IMR-90 (cell line): Measurements from ENCODE around the gene MINK1. TPM values are rescaled to one million over a fixed set of nuclear protein-coding genes. Genes with fewer than 3 reads are reported as not detected.

Experiments
- ATAC-seq: fragments of 200-7000 bp; cut with Tn5 transposase; 2 replicates; pipeline ENCODE4 v1.9.1; 2020; ENCODE audit warnings: low read depth, mild to moderate bottlenecking, moderate library complexity
- BruUV-seq: library from RNA; stranded (reverse); fragments of 400-500 nt; replicated peaks from 2 replicates; lab custom pipeline; 2021; lab: Mats Ljungman, UMichigan
- CTCF ChIA-PET: fragments of 300-600 bp; formaldehyde crosslinking; extraction: SDS; loops from one replicate; lab custom pipeline; 2021; ENCODE audit warnings: antibody characterized with exemption; lab: Yijun Ruan, JAX
- POLR2A ChIA-PET: fragments of 300-600 bp; sonication (Branson Sonifier 250); formaldehyde crosslinking; loops from one replicate; lab custom pipeline; 2022; ENCODE audit warnings: antibody characterized with exemption; ENCODE audit not compliant: unreplicated experiment; lab: Charles Lee
- DNase-seq: peaks from one replicate; pipeline ENCODE4 v3.0.0; 2013
- H2AFZ ChIP-seq: replicated peaks from 2 replicates; pipeline ENCODE3; 2013; ENCODE audit warnings: low read length, mild to moderate bottlenecking; ENCODE audit not compliant: poor library complexity
- H2AK5ac ChIP-seq: 2 replicates; pipeline ENCODE4 v1.6.1; 2013; ENCODE audit warnings: low read depth, low read length, inconsistent platforms
- H2AK9ac ChIP-seq: replicated peaks from 2 replicates; pipeline ENCODE3; 2013; ENCODE audit warnings: mild to moderate bottlenecking, low read depth, low read length, moderate library complexity; ENCODE audit not compliant: poor library complexity
- H2BK120ac ChIP-seq: 2 replicates; pipeline ENCODE4 v1.6.1; 2013; ENCODE audit warnings: low read depth, low read length, inconsistent platforms
- H2BK15ac ChIP-seq: 3 replicates; pipeline ENCODE4 v1.6.1; 2013; ENCODE audit warnings: low read depth, low read length, inconsistent platforms
- H2BK20ac ChIP-seq: 2 replicates; pipeline ENCODE4 v1.6.1; 2013; ENCODE audit warnings: low read depth, mild to moderate bottlenecking, inconsistent platforms, low read length, moderate library complexity
- H2BK5ac ChIP-seq: 2 replicates; pipeline ENCODE4 v1.6.1; 2013; ENCODE audit warnings: mild to moderate bottlenecking, low read depth, low read length, inconsistent platforms; ENCODE audit not compliant: poor library complexity, severe bottlenecking
- H3K14ac ChIP-seq: replicated peaks from 2 replicates; pipeline ENCODE4 v1.6.1; 2013; ENCODE audit warnings: low read depth, low read length, inconsistent platforms
- H3K18ac ChIP-seq: 2 replicates; pipeline ENCODE4 v1.6.1; 2013; ENCODE audit warnings: low read depth, low read length, control low read depth
- H3K23ac ChIP-seq: 2 replicates; pipeline ENCODE4 v1.6.1; 2013; ENCODE audit warnings: low read depth, low read length, inconsistent platforms
- H3K27ac ChIP-seq: 2 replicates; pipeline ENCODE4 v1.5.1; 2013; ENCODE audit warnings: mild to moderate bottlenecking, control low read depth, low read length; ENCODE audit not compliant: insufficient read depth
- H3K27me3 ChIP-seq: 2 replicates; pipeline ENCODE4 v1.6.1; 2013; ENCODE audit warnings: low read length; ENCODE audit not compliant: control insufficient read depth, insufficient read depth
- H3K36me3 ChIP-seq: 2 replicates; pipeline ENCODE4 v1.6.1; 2013; ENCODE audit warnings: low read length, mixed read lengths; ENCODE audit not compliant: control insufficient read depth, insufficient read depth
- H3K4ac ChIP-seq: 2 replicates; pipeline ENCODE4 v1.6.1; 2013; ENCODE audit warnings: low read depth, low read length, inconsistent platforms
- H3K4me1 ChIP-seq: 2 replicates; pipeline ENCODE4 v1.6.1; 2013; ENCODE audit warnings: low read length, mixed read lengths; ENCODE audit not compliant: control insufficient read depth, insufficient read depth
- H3K4me2 ChIP-seq: 2 replicates; pipeline ENCODE4 v1.6.1; 2013; ENCODE audit warnings: low read depth, mild to moderate bottlenecking, control low read depth, low read length, moderate library complexity
- H3K4me3 ChIP-seq: 2 replicates; pipeline ENCODE4 v1.5.1; 2013; ENCODE audit warnings: low read depth, mild to moderate bottlenecking, control low read depth, low read length, moderate library complexity; ENCODE audit not compliant: insufficient read depth
- H3K56ac ChIP-seq: 2 replicates; pipeline ENCODE4 v1.6.1; 2013; ENCODE audit warnings: low read length, inconsistent platforms; ENCODE audit not compliant: insufficient read depth; ENCODE audit errors: extremely low read depth
- H3K79me1 ChIP-seq, 2 experiments: 2 replicates each; pipeline ENCODE4 v1.6.1; 2013; ENCODE audit warnings: low read length in 2 of 2, inconsistent platforms in 1 of 2, low read depth in 1 of 2
- H3K9ac ChIP-seq: 2 replicates; pipeline ENCODE4 v1.6.1; 2013; ENCODE audit warnings: low read depth, low read length, control low read depth
- H3K9me1 ChIP-seq: 2 replicates; pipeline ENCODE4 v1.6.1; 2013; ENCODE audit warnings: low read length, inconsistent platforms; ENCODE audit not compliant: insufficient read depth
- H3K9me3 ChIP-seq: 2 replicates; pipeline ENCODE4 v1.6.1; 2013; ENCODE audit warnings: low read length; ENCODE audit not compliant: control insufficient read depth, insufficient read depth
- H4K20me1 ChIP-seq: 2 replicates; pipeline ENCODE4 v1.6.1; 2013; ENCODE audit warnings: low read length, inconsistent platforms; ENCODE audit not compliant: insufficient read depth
- H4K5ac ChIP-seq: 2 replicates; pipeline ENCODE4 v1.6.1; 2013; ENCODE audit warnings: mild to moderate bottlenecking, low read depth, low read length, control low read depth
- H4K8ac ChIP-seq, 2 experiments: 2 replicates each; pipeline ENCODE4 v1.6.1; 2013; ENCODE audit warnings: low read depth in 2 of 2, low read length in 2 of 2, control low read depth in 1 of 2, inconsistent platforms in 1 of 2
- H4K91ac ChIP-seq: 2 replicates; pipeline ENCODE4 v1.6.1; 2013; ENCODE audit warnings: low read depth, low read length, inconsistent platforms; ENCODE audit not compliant: insufficient read depth
- CEBPB ChIP-seq: IDR thresholded peaks from 2 replicates; pipeline ENCODE4 v1.6.1; 2012; ENCODE audit warnings: low read depth, low read length, improper control_type of control experiment
- MAFK ChIP-seq: IDR thresholded peaks from 2 replicates; pipeline ENCODE4 v1.6.1; 2012; ENCODE audit warnings: low read depth, low read length, improper control_type of control experiment
- SMC3 ChIP-seq: fragments of 150-350 bp; IDR thresholded peaks from 2 replicates; pipeline ENCODE4 v1.6.1; 2016; ENCODE audit warnings: low read depth, mild to moderate bottlenecking, antibody characterized with exemption, low read length, moderate library complexity
- WGBS, 2 experiments: methylation state at CpG; one replicate each; pipeline versions ENCODE4 v1.1.5 to v1.1.7; 2013; ENCODE audit warnings: missing lambda C conversion rate in 2 of 2; ENCODE audit not compliant: insufficient read length in 1 of 2; ENCODE audit errors: extremely low coverage in 2 of 2; 5-methylcytosine and 5-hydroxymethylcytosine counted together
- dilution Hi-C: fragments of 300-500 bp; cut with HindIII; formaldehyde crosslinking; loops from one replicate; pipeline ENCODE4 v1.14.3; 2018; ENCODE audit warnings: low sequenced_read_pairs; ENCODE audit not compliant: unreplicated experiment
- in situ Hi-C: fragments of 300-500 bp; cut with MboI; formaldehyde crosslinking; loops from 3 replicates; pipeline ENCODE4 v1.14.3; 2019; ENCODE audit warnings: low sequenced_read_pairs, inconsistent platforms, mixed read lengths
- intact Hi-C: fragments of 100-400 bp; cut with micrococcal nuclease; formaldehyde crosslinking; loops from 2 replicates; pipeline ENCODE4 v1.10.0; 2022
- polyA plus RNA-seq, 3 experiments: library from polyadenylated mRNA; depleted of rRNA; stranded (reverse); fragments of >200 nt; gene quantifications; 2 replicates each; pipeline ENCODE4 v1.2.3, GENCODE V29; 2012; ENCODE audit warnings: low replicate concordance in 1 of 3
- total RNA-seq: library from RNA; depleted of rRNA; stranded (reverse); fragments of >200 nt; gene quantifications from 2 replicates; pipeline ENCODE4 v1.2.3, GENCODE V29; 2012
- TF ChIP-seq, protein P1 (sequence below): fragments of 150-350 bp; IDR thresholded peaks from 2 replicates; pipeline ENCODE4 v1.6.1; 2017; ENCODE audit warnings: mild to moderate bottlenecking, antibody characterized with exemption, low read length, low read depth
- TF ChIP-seq, protein P2 (sequence below): fragments of 150-350 bp; IDR thresholded peaks from 2 replicates; pipeline ENCODE4 v1.6.1; 2016; ENCODE audit warnings: low read depth, mild to moderate bottlenecking, low read length, moderate library complexity, borderline replicate concordance
- TF ChIP-seq, protein P3 (sequence below): conservative IDR thresholded peaks from 2 replicates; pipeline ENCODE4 v1.5.1; 2012; ENCODE audit warnings: mild to moderate bottlenecking, low read depth, low read length, improper control_type of control experiment

The MINK1 gene
- total and polyA plus RNA-seq, 2 of the 4 experiments (the other 2 are of a cell fraction) = 12.2 to 40.9 TPM

DNA sequence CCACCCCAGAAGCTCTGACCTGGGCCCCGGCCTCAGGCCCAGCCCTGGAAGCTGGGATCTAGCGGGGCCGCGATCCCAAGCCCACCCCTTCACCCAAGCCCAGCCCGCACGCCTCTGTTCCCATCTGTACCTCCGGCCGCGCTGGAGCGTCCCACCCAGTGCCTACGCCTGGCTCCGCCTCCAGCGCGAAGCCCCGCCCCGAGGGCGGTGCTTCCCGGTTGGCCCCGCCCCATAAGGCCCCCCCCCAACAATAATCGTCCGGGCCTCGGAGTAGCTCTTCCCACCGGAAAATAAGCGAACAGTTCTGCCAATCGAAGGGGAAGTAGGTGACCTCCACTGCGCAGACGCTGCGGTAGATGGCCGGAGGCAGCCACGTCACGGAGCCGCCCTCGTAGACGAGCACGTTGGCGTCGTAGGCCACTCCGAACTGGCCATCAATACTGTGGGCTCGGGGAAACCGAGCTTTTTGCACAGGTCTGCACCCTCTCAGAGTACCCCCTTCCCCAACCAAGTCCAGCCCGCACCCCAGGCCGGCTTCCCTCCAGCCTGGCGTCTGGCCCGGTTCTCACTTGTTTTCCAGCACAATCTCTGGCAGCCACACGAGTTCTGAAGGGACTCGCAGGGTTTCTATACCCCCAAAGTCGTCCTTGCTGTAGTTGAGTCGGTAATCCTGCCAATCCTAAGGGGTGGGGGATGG, 68.7 kb downstream of the MINK1 start:
- in situ Hi-C loops = no loop called here
- ChIA-PET POLR2A (no interaction called here), CTCF (no interaction called here)
- ATAC-seq = no peak
- Histone ChIP-seq H3K9me3 (no peaks in the 10 kb centered on the region; the same call in 1 of the 2 replicates), H3K9ac (no peak overlapping the region), H2AFZ (peak overlapping the region; percentile 10), H2BK20ac (no peak overlapping the region), H2BK15ac (no peak overlapping the region), H3K4me2 (no peak overlapping the region), H3K23ac (no peak overlapping the region), H3K27ac (no peak overlapping the region), H3K27me3 (peaks cover 2% of the 10 kb centered on the region; the same call in 1 of the 2 replicates), H3K79me1 (no peaks in the 10 kb centered on the region), H3K4me3 (no peak overlapping the region), H3K14ac (no peak overlapping the region), H4K20me1 (no peaks in the 10 kb centered on the region; the same call in 1 of the 2 replicates), H4K8ac (no peak overlapping the region), H3K18ac (no peak overlapping the region), H4K91ac (no peak overlapping the region), H3K36me3 (peaks cover 9% of the 10 kb centered on the region), H2BK5ac (no peak overlapping the region), H3K9me1 (peaks cover 4% of the 10 kb centered on the region; the same call in 1 of the 2 replicates), H2BK120ac (no peak overlapping the region), H2AK5ac (no peak overlapping the region), H3K4me1 (no peaks in the 10 kb centered on the region), H4K5ac (no peak overlapping the region), H3K4ac (no peak overlapping the region), H3K56ac (no peak overlapping the region), H2AK9ac (no peak overlapping the region)
- dilution Hi-C loops = no loop called here
- TF ChIP-seq MAFK (no peak), SMC3 (no peak), CEBPB (no peak)
- TF ChIP-seq, protein P1, sequence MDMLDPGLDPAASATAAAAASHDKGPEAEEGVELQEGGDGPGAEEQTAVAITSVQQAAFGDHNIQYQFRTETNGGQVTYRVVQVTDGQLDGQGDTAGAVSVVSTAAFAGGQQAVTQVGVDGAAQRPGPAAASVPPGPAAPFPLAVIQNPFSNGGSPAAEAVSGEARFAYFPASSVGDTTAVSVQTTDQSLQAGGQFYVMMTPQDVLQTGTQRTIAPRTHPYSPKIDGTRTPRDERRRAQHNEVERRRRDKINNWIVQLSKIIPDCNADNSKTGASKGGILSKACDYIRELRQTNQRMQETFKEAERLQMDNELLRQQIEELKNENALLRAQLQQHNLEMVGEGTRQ = no peak
- TF ChIP-seq, protein P2, sequence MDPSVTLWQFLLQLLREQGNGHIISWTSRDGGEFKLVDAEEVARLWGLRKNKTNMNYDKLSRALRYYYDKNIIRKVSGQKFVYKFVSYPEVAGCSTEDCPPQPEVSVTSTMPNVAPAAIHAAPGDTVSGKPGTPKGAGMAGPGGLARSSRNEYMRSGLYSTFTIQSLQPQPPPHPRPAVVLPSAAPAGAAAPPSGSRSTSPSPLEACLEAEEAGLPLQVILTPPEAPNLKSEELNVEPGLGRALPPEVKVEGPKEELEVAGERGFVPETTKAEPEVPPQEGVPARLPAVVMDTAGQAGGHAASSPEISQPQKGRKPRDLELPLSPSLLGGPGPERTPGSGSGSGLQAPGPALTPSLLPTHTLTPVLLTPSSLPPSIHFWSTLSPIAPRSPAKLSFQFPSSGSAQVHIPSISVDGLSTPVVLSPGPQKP = no peak
- TF ChIP-seq, protein P3, sequence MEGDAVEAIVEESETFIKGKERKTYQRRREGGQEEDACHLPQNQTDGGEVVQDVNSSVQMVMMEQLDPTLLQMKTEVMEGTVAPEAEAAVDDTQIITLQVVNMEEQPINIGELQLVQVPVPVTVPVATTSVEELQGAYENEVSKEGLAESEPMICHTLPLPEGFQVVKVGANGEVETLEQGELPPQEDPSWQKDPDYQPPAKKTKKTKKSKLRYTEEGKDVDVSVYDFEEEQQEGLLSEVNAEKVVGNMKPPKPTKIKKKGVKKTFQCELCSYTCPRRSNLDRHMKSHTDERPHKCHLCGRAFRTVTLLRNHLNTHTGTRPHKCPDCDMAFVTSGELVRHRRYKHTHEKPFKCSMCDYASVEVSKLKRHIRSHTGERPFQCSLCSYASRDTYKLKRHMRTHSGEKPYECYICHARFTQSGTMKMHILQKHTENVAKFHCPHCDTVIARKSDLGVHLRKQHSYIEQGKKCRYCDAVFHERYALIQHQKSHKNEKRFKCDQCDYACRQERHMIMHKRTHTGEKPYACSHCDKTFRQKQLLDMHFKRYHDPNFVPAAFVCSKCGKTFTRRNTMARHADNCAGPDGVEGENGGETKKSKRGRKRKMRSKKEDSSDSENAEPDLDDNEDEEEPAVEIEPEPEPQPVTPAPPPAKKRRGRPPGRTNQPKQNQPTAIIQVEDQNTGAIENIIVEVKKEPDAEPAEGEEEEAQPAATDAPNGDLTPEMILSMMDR = no peak
- no peak for DNase-seq
- WGBS, 2 experiments = 54% methylated on average over 39 of the region's 48 CpGs; no CpG with 5 or more reads in 1 of the 2 experiments
- intact Hi-C loops = no loop called here
- BruUV-seq = no TSS peak
